Lung (tissue), 12 donors: ENCODE results near the gene GMPR. TPM values are rescaled to one million over a fixed set of nuclear protein-coding genes. Genes with fewer than 3 reads are reported as not detected.

Source experiments
- ATAC-seq: fragments of 200-7000 bp; cut with Tn5 transposase; one replicate; pipeline ENCODE4 v1.9.1; 2020; ENCODE audit warnings: moderate number of reproducible peaks; ENCODE audit not compliant: insufficient read depth, low FRiP score
- DNase-seq, 3 donors: peaks; one replicate each; pipeline ENCODE4 v3.0.0-alpha.2; 2013 to 2017
- H3K27ac ChIP-seq, 2 donors: one replicate each; pipeline ENCODE4 v1.5.1; 2013; ENCODE audit warnings: mild to moderate bottlenecking in 2 of 2, moderate library complexity in 2 of 2, control low read depth in 1 of 2, inconsistent platforms in 1 of 2, low read depth in 1 of 2, low read length in 1 of 2
- H3K27me3 ChIP-seq, 3 donors: one replicate each; pipeline ENCODE4 v1.5.1; 2013; ENCODE audit warnings: low read length in 2 of 3; ENCODE audit not compliant: control insufficient read depth in 3 of 3, insufficient read depth in 3 of 3
- H3K36me3 ChIP-seq, 4 donors: one replicate each; pipeline ENCODE4 v1.5.1; 2013; ENCODE audit warnings: low read length in 4 of 4, mild to moderate bottlenecking in 1 of 4, moderate library complexity in 1 of 4; ENCODE audit not compliant: control insufficient read depth in 4 of 4, insufficient read depth in 4 of 4
- H3K4me1 ChIP-seq, 5 donors: one replicate each; pipeline ENCODE4 v1.5.1; 2013; ENCODE audit warnings: low read length in 5 of 5, mild to moderate bottlenecking in 2 of 5, moderate library complexity in 1 of 5; ENCODE audit not compliant: control insufficient read depth in 5 of 5, insufficient read depth in 5 of 5
- H3K4me3 ChIP-seq: one replicate; pipeline ENCODE4 v1.5.1; 2013; ENCODE audit warnings: mild to moderate bottlenecking, control low read depth, moderate library complexity
- H3K9ac ChIP-seq, 2 donors: one replicate each; pipeline ENCODE4 v1.5.1; 2013; ENCODE audit warnings: low read length in 2 of 2, control low read depth in 1 of 2; ENCODE audit not compliant: insufficient read depth in 1 of 2
- H3K9me3 ChIP-seq, 4 donors: one replicate each; pipeline ENCODE4 v1.5.1; 2013; ENCODE audit warnings: low read length in 3 of 4, mild to moderate bottlenecking in 1 of 4, moderate library complexity in 1 of 4; ENCODE audit not compliant: control insufficient read depth in 4 of 4, insufficient read depth in 3 of 4
- CTCF ChIP-seq: IDR thresholded peaks from 2 replicates; pipeline ENCODE4 v1.5.1; 2012; ENCODE audit warnings: mild to moderate bottlenecking; ENCODE audit errors: control extremely low read depth, extremely low read depth
- WGBS, 2 donors: extraction: QIAGEN DNeasy Blood & Tissue Kit; methylation state at CpG; one replicate each; pipeline ENCODE4 v1.1.7; 2013; 5-methylcytosine and 5-hydroxymethylcytosine counted together
- polyA plus RNA-seq, 2 donors: library from polyadenylated mRNA; stranded (reverse); fragments of 200-250 nt; gene quantifications; one replicate each; pipeline ENCODE4 v1.2.1, GENCODE V29; 2013
- total RNA-seq, 2 donors: library from RNA; depleted of rRNA in 1 of 2; stranded (reverse); fragments of >200 nt in 1 of 2; gene quantifications; one replicate each; pipeline ENCODE4 v1.2.1, GENCODE V29; 2014 to 2021
- donor health status: control.
- donor health status: control.
- donor health status: Bipolar disorder and iron deficiency.
- donor health status: healthy.
- donor health status: DM: yes; HTN: yes; CAD: no.

Gene GMPR
- total and polyA plus RNA-seq, 4 donors = 8.6 to 16.6 (median 12.9) TPM

- Histone ChIP-seq H3K4me3 (no peak overlapping the region), H3K36me3 (peaks cover 0 to 11% (median 9%) of the 10 kb centered on the region in 4 donors), H3K9ac (no peak overlapping the region), H3K27ac (peak overlapping the region in 1 of 2 donors; percentile 80), H3K9me3 (peaks cover 0 to 2% (median 0%) of the 10 kb centered on the region in 4 donors), H3K27me3 (no peaks in the 10 kb centered on the region), H3K4me1 (peaks cover 8 to 32% (median 16%) of the 10 kb centered on the region in 5 donors)
- DNase-seq (no peak), ATAC-seq (no peak)
- no peak for TF ChIP-seq CTCF
- 98% methylated on average over 11 of the region's 11 CpGs for WGBS, 2 donors
Observed at GRCh38 chr6:16321826-16322225, 83.4 kb downstream of the GMPR start.

- ATAC-seq (peak; percentile 10), DNase-seq (peak; percentile 73 to 86 (median 82))
- H3K27ac ChIP-seq = peak overlapping the region; percentile 59 to 80
- 38 to 51% methylated on average over 11 of the region's 11 CpGs for WGBS, 2 donors
- no peak overlapping the region for H3K9ac ChIP-seq
- H3K27me3 ChIP-seq = no peaks in the 10 kb centered on the region
- H3K4me3 ChIP-seq = no peak overlapping the region
- peaks cover 0 to 17% (median 14%) of the 10 kb centered on the region in 4 donors for H3K36me3 ChIP-seq
- peaks cover 8 to 32% (median 16%) of the 10 kb centered on the region in 5 donors for H3K4me1 ChIP-seq
- H3K9me3 ChIP-seq = peaks cover 0 to 2% (median 0%) of the 10 kb centered on the region in 4 donors
- no peak for TF ChIP-seq CTCF
Observed at GRCh38 chr6:16322666-16323312, 84.4 kb downstream of the GMPR start.

- H3K9me3 ChIP-seq = peaks cover 0 to 2% (median 0%) of the 10 kb centered on the region in 4 donors
- DNase-seq (no peak), ATAC-seq (no peak)
- no peaks in the 10 kb centered on the region for H3K27me3 ChIP-seq
- 96 to 100% methylated on average over 2 of the region's 2 CpGs for WGBS, 2 donors
- H3K4me3 ChIP-seq = no peak overlapping the region
- H3K9ac ChIP-seq = no peak overlapping the region
- no peak overlapping the region for H3K27ac ChIP-seq
- H3K36me3 ChIP-seq = peaks cover 0 to 20% (median 14%) of the 10 kb centered on the region in 4 donors
- no peak for TF ChIP-seq CTCF
- peaks cover 8 to 31% (median 16%) of the 10 kb centered on the region in 5 donors for H3K4me1 ChIP-seq
Observed at GRCh38 chr6:16324184-16324583, 85.8 kb downstream of the GMPR start.
